ENCODE measurements around the gene PTGDR2.
A peak's percentile ranks its signal among the peaks of the same experiment; 100 is the strongest.
"Not testable (repeated sequence)": the region's sequence is repeated elsewhere in the genome, so short reads cannot be mapped to it uniquely, and the experiment has no call there.

PTGDR2 gene

DNA sequence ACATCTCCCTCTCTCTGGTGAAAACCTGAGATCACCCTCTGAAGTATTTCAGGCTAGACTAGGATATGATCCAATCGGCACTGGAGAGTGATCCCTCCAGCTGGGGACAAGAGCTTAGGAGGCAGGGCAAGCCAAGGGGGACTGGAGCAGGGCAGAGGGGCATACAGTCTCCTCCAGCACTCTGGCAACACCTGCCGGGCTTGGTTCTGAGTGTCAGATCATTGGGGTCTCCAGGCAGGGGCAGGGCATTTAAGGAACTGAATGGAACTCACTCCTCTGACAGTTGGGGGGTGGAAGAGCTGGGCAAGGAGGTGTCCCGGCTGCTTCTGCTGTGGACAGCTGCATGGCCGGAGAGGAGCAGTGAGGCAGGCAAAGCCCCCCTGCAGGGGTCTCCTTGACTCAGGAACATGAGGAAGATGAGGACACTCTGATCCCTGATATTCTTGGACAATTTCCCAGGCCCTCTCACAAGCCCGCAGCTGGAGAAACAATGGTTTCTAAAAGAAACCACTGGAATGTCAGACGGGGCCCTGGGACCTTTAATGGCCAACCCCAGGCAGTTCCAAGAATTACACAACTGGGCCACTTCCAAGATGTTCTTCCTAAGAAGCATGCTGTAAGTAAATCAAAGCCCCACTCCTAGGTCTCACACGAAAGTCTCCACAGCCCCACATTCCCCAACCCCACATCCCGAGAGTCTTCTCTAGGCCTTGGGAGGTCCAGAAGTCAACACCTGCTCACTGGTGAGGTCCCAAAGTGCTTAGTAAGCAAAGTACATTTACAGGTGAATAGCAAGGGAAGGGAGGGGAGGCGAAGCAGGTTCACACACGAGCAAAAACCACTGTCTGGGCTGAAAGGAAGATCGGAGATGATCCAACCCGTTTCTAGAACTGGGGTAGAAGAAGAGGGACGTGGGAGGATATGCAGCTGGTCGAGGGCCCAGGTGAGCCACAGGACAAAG lies 15.0 kb downstream of the PTGDR2 start:
- no peak for DNase-seq

DNA sequence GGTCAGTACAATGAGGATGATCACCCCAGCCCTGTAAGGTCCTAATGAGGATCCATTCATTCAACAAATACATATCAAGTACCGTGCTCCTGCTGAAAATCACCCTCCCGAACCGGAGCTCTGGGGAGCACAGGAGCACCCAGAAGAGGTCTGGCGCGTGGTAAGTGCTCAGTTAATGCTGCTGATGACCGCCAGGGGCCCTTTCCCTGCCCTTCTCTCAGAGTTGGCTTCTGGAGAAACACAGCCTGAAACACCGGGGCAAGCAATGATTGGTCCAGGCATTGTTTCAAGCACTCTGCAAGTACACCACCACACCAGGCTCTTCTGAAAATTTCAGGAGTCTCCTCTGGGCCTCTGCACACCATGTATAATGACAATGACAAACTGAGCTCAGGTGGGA lies 17.6 kb downstream of the PTGDR2 start:
- DNase-seq: no peak

DNA sequence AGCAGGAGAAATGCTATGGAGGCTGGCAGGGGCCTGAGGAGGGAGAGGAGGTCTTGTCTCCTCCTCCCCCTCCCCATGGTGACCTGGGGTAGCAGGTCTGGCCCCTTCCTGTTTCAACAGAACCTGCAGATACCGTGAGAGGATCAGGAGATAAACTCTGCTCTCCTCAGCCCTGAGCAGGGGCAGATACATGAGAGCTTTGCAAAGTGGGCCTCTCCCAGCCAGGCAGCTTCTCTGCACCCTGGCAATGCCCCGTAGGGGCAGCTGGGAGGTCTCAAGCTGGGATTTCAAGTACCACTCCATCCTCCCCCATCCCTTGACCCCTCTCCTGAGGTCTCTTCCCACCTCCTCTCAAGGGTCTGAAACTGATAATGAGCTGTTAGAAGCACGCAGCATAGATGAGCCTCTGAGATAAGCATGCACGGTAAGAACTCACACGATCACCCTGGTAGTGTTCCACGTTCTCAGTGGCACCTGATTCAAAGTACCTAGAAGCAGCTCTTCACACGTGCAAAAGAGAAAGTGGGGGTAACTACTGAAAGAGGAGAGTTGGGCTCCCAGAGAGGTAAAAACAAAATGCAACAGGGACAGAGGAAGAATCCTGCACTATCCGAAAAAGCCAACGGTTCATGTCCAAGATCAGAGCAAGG lies 18.8 kb downstream of the PTGDR2 start:
- no peak for DNase-seq

DNA sequence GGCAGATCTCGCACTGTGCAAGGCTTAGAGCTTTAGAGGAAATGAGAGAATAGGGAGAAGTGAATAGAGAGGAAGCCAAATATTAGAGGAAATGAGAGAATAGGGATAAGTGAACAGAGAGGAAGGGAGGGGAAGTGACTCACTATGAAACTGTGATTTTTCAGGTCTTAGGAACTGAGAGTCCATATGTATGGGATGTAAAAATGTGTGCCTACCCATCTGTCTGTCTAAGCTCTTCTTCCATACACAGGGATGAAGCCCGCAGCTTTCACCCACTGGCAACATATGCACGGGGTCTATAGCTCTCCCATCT lies 20.3 kb downstream of the PTGDR2 start:
- no peak for DNase-seq

DNA sequence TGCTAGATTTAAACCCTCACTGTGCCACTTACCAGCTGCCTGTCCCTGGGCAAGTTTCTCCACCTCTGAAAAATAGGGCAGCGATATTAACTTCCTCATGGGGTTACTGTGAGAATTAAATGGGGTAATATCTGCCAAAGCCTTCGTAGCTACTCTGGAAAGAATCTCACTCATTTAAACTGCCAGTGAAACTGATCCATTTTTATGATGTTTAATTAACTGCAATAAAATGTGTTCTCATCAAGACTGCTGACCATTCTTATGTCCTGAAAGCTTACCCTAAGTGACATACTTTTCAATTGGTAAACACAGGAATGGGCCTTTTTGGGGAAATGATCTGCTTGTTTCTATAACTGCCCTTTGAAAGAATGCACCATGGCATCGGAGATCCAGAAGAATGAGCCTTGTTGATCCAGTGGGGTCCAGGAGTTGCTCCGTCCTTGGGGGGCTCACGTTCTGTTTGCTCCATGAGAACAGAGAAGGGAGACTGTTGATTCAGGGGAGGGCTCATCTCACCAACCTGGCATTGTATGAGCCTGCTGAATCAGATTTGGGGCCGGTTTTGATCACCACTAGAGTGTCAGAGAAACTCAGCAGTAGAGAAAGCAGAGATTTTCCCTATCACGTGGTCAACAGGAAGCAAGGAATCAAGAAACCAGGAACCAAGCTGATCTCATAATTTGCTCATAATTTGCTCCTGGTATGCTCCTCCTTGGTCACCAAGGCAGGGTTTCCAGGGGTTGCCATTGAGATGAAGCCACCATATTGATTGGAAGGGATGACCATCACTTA lies 20.8 kb downstream of the PTGDR2 start:
- DNase-seq: no peak

DNA sequence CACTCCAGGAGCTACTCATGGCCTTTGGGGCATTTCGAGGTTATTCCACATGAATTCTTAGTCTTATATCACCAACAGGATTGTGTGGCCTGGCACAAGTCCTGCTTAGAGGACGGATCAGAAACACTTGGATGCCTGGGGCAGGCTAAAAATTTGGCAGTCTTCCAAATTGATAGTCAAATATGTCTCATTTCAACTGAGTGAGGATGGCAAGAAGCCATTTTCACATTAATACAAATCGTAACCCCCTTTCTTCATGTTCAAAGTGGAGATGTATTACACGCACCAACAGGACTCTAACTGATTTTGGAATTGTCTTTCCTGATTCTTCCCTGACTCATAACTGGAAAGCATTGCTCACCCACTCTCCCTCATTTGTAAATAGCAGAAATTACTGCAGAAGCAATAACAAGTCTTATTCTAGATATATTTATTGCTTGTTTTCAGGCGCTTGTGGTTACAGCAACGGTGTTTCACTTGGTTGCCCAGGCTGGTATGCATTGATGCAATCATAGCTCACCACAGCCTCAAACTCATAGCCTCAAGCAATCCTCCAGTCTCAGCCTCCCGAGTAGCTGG lies 24.2 kb downstream of the PTGDR2 start:
- DNase-seq: no peak

DNA sequence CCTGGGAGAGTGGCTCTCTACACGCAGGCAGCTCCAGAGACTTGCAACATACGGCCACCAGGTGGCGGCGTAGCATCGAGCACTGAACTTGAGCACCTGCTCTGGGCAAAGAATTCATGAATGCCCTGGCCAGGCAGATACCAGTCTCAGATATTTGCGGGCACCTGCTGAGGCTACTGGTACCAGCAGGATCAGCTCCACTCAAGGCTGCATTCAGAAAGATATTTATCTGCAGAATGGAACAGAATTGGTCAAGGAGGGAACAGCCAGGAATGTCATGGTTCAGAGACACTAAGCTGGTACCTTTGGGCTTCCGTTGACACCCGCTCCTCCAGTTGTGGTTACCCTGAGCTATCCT lies 24.6 kb downstream of the PTGDR2 start:
- DNase-seq: no peak

DNA sequence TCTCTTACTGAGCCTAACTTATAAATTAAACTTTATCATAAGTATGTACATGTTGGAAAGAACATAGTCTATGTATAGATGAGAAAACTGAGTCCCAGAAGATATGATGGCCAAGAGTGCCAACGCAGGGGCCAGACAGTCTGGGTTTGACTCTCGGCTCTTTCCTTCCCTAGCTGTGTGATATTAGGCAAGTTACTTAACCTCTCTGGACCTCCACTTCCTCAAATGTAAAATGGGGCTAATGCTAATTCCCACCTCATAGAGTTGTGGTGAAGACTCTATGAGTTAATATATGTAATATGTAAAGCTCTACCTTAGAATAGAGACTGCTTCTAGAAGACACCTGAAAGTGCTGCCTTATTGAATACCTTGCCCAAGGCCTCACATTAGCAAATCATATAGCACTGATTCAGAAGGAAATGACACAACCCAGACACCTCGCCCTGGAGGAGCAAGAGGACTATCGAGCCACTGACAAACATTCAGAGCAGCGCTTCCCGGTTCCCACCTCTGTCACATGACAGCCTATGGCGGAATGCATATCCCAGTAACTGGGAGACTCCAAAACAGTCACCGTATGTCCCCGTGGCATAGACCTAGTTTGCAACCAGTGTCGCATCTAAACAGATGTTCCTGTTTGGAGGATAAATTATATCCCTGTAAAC lies 25.1 kb downstream of the PTGDR2 start:
- peak; percentile 95 for DNase-seq

DNA sequence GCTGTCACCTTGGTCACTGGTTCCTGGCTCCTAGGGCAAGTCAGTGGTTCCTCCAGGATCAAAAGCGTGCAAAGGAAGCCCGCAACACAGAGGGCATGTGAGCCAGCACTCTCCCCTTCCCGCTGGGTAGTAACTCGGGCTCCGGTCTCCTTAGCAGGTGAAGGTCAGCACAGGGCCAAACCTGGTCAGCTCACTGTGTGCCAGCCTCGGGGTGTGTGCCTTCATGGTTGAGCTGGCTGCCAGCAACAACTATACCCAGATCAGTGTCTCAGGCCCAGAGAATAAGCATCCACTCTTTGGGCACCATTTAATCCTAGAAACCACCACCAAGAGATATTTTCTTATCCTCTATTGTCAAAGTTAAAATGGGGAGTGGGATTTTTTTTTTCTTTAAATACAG lies 30.0 kb downstream of the PTGDR2 start:
- DNase-seq: no peak

DNA sequence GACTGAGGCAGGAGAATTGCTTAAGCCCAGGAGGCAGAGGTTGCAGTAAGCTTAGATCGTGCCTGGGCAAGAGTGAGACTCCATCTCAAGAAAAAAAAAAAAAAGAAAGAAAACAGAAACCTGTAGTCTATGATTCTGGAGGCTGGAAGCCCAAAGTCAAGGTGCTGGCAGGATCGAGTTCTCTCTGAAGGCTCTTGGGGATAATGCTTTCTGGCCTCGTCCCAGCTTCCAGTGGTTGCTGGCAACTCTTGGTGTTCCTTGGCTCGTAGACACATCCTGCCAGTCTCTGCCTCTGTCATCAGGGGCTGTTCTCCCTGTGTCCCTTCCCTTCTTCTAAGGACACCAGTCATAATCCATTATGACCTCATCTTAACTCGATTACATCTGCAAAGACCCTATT lies 30.6 kb downstream of the PTGDR2 start:
- no peak for DNase-seq

DNA sequence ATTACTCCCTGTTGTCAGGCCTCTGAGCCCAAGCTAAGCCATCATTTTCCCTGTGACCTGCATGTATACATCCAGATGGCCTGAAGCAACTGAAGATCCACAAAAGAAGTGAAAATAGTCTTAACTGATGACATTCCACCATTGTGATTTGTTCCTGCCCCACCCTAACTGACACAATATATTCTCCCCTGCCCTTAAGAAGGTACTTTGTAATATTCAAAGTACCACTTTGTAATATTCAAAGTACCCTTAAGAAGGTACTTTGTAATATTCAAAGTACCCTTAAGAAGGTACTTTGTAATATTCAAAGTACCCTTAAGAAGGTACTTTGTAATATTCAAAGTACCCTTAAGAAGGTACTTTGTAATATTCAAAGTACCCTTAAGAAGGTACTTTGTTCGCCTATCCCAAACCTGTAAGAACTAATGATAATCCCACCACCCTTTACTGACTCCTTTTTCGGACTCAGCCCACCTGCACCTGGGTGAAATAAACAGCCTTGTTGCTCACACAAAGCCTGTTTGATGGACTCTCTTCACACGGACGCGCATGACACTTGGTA lies 31.9 kb downstream of the PTGDR2 start:
- DNase-seq: not testable (repeated sequence)

DNA sequence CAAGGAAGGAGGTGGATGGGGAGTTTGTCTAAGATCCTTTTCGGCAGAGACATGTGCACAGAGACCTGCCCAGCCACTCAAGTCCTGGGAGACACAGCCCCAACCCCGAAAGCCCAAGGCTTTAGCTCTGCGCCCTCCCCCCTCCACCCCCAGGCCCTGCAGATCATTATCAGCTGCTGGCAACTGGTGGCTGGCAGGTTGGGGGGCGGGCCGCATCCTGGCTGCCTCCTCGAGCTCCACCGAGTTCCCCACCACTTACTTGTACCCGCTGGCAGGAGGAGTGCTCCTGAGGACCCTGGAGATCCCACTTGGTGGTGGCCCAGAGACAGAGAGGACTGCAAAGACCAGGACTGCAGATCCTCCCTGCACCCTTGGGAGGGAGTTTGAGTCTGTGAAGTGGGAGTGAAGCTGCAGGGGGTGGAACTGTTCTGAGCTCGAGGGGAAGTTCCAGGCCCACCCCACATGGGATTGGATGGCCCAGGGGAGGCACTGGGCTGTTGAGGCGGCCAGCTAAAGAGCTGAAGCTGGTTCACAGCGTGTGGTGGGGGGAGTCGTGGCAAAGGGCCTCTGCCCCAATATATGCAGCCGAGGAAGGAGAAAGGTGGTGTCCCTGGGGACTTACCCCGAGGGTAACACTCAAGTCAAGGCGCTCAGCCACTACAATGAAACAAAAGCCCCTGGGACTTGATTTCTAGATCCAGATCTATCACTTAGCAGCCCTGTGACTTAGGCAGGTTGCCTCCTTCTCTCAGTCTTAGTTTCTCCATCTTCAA lies 33.7 kb downstream of the PTGDR2 start:
- no peak for DNase-seq

DNA sequence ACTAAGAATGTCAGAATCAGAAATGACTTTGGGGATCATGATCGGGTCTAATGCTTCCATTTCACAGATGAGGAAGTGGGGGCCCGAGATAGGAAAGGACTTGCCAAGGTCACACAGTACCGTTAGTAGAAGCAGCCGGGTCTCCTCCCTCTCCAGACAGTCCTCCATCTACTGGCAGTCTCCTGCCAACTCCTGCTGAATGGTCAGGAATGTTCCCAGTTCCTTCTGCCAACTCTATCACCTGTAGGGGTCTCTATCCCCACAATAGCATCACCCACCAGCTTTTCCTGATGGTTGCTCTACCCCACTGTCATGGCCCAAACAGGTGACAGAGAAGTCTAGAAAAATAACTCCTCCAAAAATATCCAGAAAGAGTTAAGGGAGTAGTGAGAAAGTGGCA lies 37.7 kb downstream of the PTGDR2 start:
- no peak for DNase-seq

DNA sequence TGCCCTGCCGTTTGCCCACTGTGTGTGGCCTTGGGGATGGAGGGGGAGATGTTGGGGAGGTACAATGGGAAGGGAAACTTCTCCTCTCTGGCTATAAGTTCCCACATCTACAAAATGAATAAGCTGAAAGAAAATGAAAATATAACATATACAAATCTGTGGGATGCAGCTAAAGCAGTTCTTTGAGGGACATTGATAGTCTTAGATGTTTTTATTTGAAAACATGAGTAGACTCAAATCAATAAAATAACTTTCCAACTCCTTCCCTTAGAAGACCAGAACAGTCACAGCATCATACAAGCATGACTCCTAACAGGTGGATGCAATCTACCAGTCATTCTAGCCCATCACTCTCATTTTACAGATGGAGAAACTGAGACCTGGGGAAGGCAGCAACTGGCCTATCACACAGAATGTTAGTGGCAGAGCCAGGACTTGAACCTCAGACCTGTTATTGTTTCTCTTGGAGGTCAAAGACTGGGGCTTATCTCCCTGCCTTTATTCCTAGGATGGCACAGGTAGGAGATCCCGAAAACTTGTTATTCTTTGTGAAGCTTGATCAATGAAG lies 39.1 kb downstream of the PTGDR2 start:
- DNase-seq: no peak

DNA sequence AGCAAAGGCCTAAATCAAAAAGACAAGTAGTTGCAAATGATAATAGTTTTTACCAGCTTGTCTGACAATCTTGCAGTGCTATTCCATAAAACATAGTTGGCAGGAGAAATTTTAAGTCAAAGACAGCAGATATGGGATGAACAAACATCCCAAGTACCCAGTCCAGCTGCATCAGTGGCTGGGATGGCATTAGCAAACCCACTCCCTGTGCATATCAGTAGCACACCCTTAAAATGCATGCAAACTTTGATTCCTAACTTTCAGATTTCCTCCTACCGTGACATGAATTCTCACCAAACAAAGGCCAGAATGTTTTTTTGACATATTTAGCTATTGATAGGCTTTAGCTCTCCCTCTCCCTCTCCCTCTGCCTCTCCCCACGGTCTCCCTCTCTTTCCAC lies 41.6 kb downstream of the PTGDR2 start:
- no peak for DNase-seq

DNA sequence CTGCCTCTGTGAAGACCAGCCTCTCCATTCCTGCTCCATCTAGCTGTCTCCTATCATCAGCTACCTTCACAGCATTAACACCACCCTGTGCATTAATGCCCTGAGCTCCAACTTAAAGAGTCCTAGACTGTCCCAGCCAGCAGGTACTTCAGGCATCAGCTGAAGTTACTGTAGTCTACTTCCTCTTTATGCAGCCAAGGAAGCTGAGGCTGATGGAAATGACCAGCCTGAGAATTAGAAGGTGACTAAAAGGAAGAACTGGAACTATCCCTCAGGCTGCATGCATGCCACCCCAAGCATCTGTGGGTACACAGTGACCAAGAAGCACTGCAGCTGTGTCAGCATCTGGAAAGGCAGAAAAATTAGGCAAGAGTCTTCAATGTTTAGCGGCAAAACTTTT lies 42.4 kb downstream of the PTGDR2 start:
- no peak for DNase-seq

DNA sequence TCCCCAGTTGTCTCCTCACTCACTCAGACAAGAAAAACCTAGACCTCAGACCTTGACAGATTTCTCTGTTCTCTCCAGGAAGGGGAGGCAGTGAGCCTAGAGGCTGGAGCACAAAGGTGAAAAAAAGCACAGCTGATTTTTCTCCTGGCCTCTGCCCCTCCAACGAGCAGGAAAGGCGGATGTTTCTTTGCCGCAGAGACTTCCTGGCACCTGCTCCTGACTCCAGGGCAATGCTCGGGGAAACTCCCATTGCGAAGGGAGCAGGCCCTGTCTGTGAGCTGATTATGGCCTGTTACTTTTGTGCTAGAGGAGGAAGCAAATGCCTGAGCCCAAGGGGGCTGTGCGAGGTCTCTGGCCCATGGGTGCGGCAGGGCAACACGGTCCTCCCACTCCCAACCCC lies 45.2 kb downstream of the PTGDR2 start:
- DNase-seq: no peak

DNA sequence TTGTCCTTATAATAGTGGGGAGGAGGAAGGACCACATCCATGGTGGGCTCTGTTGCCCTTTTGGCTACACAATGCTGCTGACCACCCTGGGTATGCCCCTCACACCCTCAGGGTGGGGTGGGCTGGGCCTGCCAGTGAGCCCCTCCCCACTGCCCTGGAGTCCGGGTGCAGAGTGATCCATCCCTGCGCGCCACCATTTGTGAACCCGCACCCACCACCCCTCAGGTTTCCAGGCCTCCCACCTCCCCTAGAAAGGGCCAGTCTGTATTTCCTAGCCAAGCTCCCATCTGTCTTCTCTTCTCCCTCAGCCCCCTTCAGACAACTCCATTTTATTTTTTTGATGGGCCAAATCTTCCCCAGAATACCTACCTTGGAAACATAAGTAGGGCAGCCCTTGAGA lies 45.6 kb downstream of the PTGDR2 start:
- no peak for DNase-seq

DNA sequence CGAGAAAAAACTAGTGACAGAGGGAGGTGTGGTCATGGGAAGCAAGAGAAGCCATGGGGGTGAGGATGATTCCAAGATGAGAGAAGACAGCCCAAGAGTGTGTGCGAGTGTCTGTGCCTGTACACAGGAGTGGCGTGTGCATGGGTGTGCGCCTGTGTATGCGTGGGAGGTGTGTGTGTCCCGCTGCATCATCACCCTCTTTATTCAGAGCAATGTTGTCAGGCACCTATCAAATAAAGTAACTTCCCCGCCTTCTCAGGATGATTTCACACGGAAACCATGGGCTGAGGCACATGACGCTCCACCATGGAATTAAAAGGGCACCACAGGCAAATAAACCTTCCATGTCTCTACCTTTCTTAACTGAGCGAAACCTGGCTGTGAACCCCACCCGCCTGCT lies 46.1 kb downstream of the PTGDR2 start:
- DNase-seq: no peak

DNA sequence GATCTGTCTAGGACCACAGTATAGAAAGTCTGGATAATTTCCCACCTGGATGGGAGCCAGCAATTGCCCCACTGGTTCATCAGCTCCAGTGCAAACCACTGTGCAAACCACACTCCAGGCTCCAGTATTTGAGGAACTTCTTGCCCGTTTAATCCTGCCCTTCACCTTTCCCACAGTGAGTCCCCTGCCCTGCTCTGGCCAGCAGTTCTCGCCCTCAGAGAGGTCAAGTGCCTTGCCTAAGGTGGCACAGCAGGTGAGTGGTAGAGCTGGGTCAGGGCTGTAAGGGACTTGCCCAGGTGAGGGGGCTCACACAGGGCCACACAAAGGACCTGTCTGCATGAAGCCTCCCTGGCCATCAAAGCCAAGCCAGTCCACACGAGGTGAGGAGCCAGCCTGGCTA lies 46.5 kb downstream of the PTGDR2 start:
- DNase-seq: no peak

DNA sequence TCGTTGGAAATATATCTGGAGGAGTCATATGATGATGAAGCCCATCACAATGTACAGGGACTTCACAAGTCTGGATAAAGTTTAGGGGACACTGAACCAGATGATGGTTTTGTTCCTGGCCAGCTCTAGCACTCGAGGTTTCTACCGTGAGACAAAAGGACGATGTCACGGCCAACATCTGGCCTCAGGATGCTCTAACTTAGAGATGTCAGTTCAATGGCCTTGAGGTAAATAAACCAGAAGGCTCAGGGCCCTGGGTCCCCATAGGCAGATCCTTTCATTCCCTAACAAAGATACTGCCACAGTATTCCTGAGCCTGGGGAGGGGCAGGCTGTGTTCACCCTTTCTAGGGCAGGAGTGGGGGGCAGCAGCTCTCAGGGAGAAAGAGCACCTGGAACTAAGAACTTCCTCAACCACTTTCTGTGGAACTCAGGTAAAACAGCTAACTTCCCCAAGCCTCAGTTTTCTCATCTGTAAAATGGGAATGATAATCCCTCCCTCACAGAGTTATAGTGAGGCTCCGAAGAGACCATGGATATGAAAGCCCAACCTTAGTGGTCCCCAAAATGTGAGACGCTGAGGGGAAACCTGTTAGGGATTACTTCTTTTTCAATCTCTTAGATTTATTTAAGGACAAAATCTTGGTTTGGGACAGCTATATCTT lies 52.3 kb downstream of the PTGDR2 start:
- no peak for DNase-seq
